Ecto neural progenitor cell (in vitro differentiated cells): Measurements from ENCODE around the gene TLCD5.

ENCODE experiments used
- DNase-seq: peaks from one replicate; pipeline ENCODE4 v3.0.0-alpha.2; 2018; ENCODE audit warnings: low spot score

TLCD5 gene

DNA sequence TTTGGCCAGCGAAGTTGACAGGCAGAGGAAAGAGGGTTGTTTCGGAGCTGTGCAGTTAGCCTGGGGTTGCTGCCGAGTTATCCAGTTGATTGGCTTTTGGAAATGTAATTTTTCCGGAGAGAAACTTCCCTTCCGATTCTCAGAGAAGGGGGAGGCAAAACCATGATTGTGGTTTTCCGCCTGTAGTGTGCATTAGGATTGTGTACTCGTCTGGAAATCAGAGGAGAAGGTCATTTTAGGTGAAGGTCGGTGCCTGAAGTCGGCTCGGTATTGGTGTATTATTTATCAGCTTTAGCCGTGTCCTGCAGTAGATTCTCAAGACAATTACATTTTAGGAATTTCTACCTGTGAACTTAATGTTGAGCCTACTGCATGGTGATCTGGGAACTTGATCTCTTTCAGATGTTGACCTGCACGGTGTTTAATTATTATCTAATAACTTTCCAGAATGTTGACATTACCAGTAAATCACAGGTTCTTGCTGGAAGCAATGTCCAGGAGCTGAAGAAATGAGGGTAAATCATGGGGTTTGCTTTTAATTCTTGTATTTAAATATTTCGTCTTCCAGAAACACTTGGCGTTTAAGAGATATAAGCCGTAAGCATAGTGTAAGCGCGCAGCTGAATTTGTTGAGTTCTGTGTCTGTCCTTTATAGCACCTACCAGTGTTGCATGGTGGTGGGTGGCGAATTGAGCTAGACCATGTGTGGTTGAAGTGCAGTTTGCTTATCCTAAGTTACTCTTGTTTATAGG is 12.4 kb downstream of the TLCD5 start:
- DNase-seq = no peak

DNA sequence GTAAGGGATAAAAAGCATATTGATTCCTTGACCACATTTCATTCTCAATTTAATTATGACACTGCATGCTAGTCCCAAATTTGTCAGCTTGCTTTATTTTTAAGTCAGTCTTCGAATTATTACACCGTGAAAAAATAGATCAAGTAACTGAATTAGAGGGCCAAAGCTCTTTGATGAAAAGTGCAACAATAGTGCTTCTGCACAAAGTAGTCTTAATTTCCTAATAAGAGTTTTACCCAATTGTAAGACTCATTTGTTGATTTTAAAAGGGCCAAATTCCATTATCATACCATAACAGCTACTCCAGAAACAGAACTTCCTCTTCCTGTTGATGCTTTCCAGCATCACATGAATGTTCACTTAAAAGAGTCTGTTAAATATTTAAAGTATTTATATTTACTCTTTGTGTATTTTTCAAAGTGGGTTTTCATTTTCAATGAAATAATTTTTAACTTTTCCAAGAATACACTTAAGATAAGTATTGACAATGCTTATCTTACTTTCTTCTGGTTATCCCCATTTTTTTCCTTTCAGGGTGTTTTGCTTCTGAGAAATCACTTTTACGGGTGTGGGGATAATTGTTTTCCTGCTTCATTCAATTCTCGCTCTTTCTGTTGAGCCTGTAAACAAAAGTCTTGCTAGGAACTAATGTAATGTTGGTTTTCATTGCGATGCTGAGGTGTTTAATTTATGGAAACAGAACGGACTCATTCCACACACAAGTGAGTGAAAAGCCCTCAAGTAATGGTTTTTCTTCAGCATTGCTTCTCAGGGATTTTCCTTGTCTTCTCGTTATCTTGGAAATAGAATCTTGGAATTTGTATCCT is 13.2 kb downstream of the TLCD5 start:
- no peak for DNase-seq

GRCh38 chr11:120339394-120339890 is 14.3 kb downstream of the TLCD5 start:
- DNase-seq = no peak

GRCh38 chr11:120340529-120340928 is 15.4 kb downstream of the TLCD5 start:
- no peak for DNase-seq

DNA sequence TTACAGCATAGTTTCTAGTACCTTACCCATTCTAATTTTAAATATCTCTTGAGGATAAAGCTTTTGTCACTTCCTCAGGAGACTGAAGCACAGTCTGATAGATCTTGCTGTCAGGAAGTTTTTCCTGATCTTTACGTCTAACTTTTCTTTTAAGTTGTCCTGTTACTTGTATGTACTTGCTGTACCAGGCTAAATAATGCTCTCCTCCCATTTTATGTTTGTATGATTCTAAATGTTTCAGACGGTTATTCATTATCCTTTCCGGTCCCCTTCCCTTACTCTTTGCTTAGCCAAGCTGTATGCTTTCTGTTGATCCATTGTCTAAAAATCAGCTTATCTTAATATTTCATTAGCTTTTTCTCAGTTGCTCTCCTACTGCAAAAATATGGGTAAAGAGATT is 17.1 kb downstream of the TLCD5 start:
- DNase-seq = no peak

- no peak for DNase-seq
Measured at GRCh38 chr11:120342678-120343077, 17.6 kb downstream of the TLCD5 start.

DNA sequence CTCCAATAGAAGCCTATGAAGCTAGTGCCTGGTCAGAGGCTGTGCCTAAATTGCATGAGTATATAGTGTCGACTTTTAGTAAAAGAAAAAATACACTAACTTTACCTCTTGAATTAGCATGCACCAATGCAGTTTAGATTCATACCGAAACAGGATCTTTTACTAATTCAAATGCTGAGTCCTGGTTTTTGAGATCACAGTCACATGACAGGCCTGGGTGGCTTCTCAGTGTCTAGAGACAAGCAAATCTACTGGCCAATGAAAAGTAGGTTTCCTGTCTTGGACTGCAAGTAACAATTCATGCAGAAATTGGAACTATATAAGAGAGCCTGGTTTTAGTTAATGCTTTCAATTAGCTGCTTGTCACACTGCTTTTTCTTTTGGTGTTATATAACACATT is 18.3 kb downstream of the TLCD5 start:
- no peak for DNase-seq

DNA sequence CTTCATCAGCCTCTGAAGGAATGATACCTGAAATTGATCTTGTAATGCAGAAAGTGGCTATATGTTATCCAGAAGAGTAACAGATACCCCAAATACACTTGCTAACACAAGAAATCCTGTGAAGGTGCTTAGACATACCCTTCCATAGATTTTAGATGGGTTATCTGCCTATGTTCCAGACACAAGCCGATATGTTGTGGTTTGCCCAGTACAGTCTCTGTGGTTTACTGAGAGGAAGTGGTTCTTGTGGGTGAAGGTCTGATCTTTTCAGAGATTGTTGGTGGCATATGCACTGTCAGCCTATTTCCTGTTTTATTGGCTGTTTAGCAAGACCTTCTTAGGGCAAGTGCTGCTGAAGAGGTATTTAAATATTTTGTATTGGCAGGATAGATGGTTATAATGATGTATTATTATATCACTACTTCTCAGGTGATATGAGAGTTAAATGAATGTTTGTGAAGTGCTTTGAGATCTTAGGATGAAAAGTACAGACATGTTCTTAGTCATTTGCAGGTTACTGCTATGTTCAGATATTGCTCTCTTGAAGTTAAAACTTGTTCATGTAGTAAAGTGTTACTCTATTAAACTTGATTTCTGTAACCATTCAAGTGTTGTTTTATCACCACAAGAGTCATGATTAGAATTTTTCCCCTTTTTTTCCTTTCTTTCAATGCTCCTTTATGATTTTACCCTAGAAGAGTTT is 19.4 kb downstream of the TLCD5 start:
- DNase-seq = no peak

DNA sequence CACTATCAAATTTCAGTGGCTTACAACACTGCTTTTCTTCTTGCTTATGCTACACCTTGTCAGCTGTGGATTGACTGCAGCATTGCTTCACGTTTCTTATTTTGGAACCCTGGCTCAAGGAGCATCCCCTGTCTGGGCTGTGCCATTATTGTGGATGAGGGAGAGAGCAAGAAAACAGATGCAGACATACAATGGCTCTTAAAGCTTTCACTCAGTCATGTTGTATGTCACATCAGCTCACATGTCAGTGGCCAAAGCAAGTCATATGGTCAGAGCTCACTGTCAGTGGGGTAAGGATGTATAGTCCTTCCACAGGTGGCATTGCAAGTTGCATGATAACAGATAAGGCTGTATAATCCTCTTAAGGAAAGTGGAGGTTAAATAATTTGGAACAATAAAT is 21.1 kb downstream of the TLCD5 start:
- no peak for DNase-seq

DNA sequence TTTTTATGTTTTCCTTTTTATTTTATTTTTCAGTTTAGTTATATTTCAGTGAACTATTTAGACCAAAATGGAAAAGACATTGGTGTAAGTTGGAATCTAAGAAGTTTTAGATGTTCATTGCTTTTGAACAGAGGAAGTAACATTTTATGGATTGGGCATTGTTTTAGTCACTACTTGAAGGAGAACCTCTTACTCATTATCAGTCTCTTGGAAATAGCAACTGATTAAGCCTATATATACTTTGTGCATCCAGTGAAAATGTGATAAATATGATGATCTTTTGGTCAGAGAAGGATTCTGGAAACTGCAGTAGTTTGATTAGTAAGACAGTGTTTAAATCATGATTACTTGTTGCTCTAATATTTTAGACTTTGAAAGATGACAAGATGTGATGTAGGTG is 25.5 kb downstream of the TLCD5 start:
- DNase-seq = no peak

DNA sequence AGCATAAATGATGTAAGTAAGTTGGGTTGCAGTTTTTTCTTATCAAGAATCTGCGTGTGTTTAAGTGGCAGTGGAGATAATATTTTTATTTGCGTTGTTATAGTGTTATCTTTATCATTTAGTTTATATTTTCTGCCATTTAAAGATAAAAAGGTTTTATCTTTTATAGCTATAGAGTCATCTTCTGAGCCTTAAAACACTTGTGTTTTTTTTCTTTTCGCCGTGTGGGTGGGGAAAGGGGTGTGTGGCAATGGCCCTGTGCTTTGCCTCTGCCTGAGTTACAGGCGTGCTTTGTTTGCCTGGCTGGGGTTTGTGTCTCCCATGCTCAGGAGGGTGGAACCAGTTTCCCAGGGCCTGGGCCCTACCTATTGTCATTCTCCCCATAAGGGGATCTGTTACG is 27.3 kb downstream of the TLCD5 start:
- DNase-seq = no peak

GRCh38 chr11:120354068-120354467 is 29.0 kb downstream of the TLCD5 start:
- DNase-seq = no peak

GRCh38 chr11:120354779-120355178 is 29.7 kb downstream of the TLCD5 start:
- no peak for DNase-seq

DNA sequence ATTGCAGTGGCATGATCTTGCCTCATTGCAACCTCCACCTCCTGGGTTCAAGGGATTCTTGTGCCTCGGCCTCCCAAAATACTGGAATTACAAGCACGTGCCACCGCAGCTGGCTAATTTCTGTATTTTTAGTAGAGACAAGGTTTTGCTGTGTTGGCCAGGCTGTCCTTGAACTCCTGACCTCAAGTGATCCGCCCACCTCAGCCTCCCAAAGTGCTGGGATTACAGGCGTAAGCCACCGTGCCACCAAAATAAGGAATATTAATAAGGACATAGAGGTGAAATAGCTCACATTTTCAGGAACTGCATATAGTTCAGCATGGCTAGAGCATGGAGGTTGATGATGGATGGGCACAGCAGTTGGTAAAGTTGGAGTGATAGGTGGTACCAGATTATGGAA is 32.5 kb downstream of the TLCD5 start:
- no peak for DNase-seq

DNA sequence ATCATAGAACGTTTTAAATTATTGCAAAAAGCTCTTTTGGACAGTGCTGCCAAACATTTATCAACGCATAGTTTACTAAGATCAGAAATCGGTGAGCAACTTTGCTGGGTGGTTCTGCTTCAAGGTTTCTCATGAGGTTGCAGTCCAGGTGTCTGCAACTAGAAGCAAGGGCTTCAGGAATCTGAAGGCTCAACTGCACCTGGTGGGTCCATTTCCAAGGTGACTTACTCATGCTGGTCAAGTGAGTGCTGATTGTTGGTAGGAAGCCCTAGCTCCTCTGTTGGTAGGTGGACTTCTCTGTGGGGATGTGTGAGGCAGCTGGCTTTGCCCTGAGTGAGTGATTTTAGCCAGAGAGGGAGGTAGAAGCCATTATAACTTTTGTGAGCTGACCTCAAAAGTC is 33.6 kb downstream of the TLCD5 start:
- no peak for DNase-seq

DNA sequence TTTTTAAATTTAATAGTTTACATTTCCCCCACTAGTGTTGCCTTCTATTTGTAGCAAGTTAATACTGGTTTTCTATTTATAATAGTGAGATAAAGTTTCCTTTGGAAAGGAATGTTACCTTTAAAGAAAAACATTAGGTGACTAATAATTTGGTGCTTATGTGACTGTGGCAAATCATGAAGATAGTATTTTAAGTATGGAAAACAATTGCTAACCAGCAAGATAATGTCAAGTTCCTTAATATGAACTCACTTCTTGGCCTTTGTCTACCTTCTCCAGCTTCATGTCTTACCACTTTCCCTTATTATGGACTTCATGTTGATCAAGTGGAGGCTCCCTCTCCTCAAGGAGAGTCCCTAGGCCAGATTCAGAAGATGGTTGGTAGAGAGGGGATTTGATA is 38.3 kb downstream of the TLCD5 start:
- DNase-seq = no peak

- no peak for DNase-seq
Measured at GRCh38 chr11:120365512-120365911, 40.4 kb downstream of the TLCD5 start.

GRCh38 chr11:120372296-120372695 is 47.2 kb downstream of the TLCD5 start:
- DNase-seq = no peak

DNA sequence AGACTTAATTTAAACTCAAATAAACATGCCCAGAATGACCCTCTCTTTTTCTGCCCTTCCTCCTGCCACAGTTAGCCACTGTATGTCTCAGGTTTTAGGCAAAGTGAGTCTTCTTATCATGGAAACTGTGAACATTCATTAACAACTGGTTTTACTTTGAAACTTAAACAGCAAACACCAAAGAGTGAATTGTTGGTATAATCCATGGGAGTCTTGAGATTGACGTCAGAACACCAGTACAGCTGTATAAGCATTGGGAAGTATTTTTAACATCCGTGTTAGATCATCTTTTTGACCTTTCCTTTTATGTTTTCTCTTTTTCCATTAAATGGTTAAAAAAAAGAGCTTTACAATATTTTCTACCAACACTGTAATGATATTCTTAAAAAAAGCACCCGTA is 50.0 kb downstream of the TLCD5 start:
- DNase-seq = no peak

- no peak for DNase-seq
Measured at GRCh38 chr11:120376547-120377182, 51.6 kb downstream of the TLCD5 start.

DNA sequence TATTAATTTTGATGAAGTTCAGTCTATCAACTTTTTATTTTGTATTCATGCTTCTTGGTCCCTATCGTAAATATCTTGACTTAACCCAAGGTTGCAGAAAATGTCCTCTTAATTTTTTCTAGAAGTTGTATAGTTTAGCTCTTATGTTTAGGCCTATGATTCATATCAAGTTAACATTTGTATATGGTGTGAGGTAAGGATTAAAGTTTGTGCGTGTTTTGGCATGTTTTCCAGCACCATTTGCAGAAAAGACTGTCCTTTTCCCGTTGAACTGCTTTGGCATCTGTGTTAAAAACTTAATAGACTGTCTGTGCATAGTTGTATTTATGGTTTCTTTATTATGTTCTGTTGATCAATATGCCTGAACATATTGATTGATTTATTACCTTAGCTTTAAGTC is 53.4 kb downstream of the TLCD5 start:
- DNase-seq = no peak

- DNase-seq = no peak
Measured at GRCh38 chr11:120381401-120381800, 56.3 kb downstream of the TLCD5 start.
